GM21825 (cell line): ENCODE data around the gene TIAM2.
"Not testable (repeated sequence)": the region's sequence is repeated elsewhere in the genome, so short reads cannot be mapped to it uniquely, and the experiment has no call there.

Source experiments
- ATAC-seq: cut with Tn5 transposase; IDR thresholded peaks from one replicate; pipeline ENCODE4 v1.9.1; 2021; ENCODE audit warnings: mild to moderate bottlenecking, moderate library complexity; ENCODE audit not compliant: unreplicated experiment

The TIAM2 gene

DNA sequence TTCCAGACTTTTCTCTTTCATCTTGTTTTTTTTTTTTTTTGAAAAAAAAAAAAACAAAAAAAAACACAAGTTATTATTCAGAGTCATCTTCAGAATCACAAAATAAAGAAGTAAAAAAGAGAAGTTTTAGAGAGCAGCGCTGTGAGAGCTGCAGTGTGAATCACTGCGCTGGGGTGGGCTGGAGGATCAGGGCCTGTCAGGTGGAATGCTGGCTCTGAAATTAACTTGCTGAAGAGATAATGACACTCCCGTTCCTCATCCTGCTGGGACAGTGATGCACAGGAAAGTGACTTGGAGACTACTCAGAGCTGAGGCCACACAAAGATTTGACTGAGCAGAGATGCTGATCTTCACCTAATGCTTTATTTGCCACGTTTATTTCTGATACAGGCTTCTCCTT, 226.0 kb downstream of the TIAM2 start:
- no peak for ATAC-seq

DNA sequence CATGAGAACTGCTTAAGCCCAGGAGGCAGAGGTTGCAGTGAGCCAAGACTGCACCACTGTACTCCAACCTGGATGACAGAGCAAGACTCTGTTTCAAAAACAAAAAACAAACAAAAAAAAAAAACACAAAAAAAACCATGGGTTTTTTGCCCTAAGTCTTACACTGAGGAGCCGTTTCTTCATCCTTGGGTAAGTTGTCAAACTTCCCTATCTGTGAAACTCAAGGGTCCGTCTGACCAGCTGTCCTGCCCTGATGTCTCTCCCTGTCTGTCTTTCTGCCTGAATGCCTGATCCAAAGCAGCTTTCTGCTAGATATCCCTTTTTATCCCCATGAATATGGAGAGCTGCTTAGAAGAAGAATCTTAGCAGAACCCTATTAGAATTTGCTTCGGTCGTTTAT, 227.4 kb downstream of the TIAM2 start:
- ATAC-seq = no peak

DNA sequence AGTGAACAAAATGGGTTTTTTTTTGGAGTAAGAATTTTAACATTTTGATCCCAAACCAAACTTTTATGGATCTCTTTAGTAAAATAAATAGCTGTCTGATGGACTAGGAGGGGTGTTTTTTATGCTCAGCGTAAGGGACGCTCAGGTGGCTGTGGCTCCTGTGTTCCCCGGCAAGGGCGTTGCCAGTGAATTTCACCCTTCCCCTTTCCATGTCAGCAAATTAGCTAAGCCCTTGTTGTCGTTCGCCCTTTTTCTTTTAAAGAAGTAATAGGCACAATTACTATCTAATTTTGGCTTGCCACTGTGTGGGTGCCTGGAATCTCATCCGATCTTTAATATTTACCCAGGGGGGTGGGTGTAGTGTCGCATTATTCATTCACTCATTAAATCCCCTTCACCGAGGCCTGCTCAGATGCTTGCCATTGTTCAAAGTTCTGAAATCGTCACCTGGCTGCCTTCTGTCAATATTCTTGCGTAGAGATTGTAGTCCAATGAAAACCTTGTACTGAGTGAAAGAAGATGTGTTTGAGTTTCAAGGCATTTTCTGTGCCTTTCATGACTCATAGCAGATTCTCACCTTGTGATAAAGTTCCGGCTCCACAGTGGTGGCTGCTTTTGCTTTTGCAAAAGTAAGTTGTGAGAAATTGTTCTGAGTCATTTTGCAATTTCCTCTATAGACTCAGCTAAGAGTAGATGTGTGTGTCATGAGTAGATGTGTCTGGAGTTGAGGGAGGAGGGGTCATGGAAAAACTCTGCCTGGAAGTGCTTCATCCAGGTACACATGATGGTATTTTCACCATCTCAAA, 228.7 kb downstream of the TIAM2 start:
- ATAC-seq = peak; percentile 97

DNA sequence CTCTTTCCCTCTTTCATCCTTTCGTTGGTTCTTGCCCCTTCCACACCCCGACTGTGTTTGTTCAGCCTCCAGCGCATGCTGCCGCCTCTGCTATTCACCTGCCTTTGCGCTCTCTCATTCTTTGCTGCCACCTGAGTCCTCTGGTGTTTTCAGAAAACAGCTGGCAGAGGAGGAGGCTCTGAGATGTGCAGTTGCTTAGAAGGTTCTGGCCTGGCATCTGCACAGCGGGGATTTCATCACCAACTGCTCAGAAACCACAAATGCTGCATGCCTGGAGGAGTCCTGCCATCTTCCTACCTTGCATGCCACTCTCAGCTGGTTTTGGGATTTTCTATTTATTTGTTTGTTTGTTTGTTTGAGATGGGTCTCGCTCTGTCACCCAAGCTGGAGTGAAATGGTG, 229.5 kb downstream of the TIAM2 start:
- no peak for ATAC-seq

DNA sequence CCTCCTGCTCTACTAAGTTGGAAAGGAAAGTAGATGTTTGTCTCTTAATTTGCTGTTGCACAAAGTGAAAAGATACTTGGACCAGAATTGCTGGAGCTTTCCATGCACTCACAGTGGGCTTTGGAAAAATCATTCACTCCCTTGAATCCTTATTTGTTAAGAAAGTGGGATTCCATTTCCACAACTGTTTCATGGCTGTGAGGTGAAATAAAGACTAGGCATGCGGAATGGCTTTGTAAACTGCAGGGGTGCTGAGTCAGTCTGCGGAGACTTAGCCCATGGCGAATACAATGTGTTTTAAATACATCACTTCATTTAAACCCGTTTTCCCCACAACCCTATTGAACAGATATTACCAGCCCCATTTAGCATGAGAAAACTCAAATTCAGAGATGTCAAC, 231.9 kb downstream of the TIAM2 start:
- no peak for ATAC-seq

DNA sequence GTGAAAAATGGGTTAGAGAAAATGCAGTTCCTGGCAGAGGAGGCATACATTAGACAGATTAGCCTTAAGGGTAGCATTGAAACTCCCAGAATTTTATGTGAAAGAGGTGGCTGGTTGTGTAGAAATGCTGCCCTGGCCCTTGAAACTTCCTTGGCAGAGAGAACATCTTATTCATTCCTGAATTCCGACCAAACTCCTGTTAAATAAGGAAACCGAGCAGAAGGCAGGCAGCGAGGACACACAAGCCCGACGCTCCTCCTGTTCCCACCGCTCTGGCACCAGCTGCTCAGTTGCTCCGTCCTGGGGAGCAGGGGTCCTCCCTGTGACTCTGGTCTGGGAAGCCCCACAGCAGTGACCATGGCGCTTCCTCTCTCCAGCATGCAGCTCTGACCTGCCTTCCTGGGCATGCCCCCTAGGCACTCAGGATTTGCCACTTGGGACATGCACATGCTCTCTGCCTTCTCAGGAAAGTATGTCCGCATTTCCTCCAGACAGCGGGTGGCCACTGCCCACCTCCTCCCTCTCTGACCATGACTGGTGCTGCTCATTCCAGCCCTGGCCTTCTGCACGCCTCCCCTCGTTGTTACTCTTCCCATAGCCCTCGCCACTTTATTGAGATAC, 233.5 kb downstream of the TIAM2 start:
- no peak for ATAC-seq

DNA sequence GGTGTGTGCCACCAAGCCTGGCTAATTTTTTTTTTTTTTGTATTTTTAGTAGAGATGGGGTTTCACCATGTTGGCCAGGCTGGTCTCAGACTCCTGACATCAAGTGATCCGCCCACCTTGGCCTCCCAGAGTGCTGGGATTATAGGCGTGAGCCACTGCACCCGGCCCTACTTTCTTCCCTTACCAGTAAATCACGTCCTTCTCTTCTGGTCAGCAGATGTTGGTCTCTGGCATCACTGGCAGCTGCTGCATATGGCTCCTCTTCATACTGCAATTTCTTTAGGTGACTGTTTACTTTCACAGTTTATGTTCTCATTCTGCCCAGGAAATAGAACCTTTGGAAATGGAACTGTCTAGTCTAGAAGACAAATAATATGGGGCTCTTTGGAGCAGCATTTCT, 235.9 kb downstream of the TIAM2 start:
- ATAC-seq = not testable (repeated sequence)

DNA sequence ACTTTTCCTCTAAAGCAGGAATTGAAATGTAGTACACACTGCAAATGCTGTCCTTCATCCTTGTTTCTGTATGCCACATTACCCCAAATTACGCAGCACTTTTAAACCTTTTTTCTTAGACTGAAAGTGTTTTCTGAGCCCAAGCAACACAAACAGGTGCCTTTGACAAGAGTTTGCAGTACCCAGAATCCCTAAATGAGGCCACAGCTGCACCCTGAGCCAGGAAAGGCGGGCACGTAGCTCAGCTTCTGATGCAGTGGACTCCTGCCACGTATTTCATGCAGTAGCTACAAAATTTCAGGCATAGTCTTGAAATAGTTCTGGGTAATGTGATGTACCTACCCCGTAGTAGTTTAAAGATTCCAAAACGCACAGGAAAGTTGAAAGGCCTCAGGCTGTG, 237.7 kb downstream of the TIAM2 start:
- no peak for ATAC-seq

DNA sequence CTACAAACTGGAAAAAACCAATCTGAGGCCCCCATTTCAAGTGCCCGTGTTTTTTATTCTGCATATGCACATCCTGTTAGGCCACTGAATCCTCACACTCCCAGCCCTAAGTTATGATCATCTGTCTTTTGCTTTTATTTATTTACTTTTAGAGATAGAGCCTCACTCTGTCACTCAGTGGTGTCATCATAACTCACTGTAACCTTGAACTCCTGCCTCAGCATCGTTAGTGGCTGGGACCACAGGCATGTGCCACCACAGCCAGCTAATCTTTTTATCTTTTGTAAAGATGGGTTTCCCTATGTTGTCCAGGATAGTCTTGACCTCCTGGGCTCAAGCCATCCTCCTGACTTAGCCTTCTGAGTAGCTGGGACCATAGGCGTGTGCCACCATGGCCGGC, 239.1 kb downstream of the TIAM2 start:
- ATAC-seq = no peak

DNA sequence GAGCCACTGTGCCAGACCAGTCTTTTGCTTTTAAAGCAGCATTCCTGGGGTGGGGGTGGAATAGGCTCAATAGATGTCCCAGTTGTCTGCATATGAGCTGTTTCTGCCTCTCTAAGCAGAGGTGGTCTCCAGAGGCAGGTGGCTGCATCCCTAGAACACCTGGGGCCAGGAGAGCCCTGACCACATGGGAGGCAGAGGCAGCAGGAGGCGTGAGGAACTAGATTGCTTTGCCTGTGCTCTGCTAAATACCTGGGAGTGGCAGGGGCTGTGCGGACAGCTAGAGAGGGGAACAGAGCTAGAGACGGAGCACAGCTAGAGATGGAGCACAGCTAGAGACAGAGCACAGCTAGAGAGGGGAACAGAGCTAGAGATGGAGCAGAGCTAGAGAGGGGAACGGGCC, 239.6 kb downstream of the TIAM2 start:
- no peak for ATAC-seq

DNA sequence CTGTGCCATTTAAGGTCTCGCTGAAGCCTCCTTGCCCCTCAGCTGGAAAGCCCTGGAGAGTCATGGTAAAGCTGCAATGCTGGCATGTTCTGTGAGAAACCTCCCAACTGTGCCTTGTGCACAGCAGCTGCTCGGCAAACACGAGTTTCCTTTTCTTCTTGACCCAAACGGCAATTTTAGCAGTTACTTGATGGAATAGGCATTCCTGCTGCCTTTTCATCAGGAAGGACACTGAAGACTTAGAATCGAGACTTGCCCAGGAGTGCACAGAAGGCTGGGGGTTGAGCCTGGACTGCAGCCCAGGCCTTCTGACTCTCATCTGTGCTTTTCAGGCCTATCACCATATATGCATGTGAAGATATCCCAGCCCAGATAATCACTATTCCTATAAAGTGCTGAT, 240.0 kb downstream of the TIAM2 start:
- no peak for ATAC-seq

DNA sequence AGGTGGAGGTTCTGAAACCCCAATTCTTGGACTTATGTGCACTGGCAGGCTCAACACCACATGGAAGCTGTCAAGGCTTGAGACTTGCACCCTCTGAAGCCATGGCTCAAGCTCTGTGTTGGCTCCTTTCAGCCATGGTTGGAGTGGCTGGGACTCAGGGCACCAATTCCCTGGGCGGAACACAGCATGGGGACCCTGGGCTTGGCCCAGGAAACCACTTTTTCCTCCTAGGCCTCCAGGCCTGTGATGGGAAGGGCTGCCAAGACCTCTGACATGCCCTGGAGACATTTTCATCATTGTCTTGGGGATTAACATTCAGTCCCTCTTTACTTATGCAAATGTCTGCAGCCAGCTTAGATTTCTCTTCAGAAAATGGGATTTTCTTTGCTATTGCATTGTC, 242.5 kb downstream of the TIAM2 start:
- ATAC-seq = no peak

DNA sequence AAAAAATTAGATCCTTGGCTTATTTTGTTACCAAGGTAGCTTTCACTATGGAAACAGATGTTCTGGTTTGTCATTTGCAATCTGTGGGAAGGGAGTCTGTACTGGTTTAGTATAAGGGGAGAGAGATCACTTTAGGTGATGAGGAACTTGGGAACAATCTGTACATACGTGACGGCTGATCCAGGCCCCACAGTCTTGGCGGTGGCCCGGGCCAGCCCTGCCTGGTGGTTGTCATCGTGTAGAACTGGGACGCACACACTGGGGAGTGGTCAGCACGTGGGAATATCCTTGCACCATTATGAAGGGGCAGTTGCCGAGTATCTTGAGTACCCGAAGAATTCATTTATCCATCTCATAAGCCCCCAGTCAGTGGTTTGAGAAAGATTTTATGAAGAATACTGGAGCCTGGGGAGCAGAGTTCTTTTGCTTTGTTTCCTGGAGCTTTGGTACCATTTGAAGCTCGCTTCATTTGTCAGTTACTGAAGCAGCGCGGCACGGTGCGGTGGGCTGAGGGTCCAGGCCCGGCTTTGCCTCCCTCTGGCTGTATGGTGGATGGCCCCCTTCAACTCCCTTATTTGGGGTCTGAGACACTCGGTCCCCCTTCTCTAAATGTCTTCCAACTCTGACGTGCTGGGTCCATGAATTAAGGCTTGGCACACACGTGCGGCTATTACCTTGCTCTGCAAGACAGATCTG, 245.9 kb downstream of the TIAM2 start:
- ATAC-seq = no peak

DNA sequence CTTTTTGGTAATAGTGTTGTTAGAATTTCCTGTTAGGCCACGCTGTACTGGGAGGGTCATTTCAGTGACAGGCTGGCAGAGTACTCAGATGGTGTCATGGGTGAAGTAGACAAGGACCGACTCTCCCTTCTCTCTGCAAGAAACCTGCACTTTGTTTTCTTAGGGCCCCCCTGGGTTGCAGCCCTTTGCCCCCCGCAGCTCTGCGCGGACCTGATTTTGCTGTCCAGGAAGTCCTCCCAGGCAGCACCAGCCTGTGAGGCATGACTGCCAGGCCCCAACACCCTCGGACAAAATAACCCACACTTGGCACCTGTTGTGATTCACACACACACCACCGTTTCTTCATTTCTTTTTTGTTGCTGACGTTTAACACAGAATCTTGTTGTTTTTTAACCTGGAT, 246.9 kb downstream of the TIAM2 start:
- no peak for ATAC-seq

DNA sequence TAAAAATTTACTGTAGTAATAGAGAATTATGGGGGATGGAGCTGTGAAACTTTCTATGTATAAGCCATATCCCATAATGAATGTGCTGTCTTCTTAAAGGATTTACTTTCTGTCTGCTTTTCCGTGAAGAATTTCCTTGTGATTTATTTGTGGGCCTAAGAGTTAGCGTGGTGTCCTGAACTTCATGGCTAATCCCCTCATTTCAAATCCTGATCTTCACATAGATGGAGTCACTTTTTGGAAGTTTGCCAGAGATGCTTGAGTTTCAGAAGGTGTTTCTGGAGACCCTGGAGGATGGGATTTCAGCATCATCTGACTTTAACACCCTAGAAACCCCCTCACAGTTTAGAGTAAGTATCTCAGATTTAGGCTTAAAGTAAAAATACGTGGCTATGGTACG, 249.3 kb downstream of the TIAM2 start:
- no peak for ATAC-seq

DNA sequence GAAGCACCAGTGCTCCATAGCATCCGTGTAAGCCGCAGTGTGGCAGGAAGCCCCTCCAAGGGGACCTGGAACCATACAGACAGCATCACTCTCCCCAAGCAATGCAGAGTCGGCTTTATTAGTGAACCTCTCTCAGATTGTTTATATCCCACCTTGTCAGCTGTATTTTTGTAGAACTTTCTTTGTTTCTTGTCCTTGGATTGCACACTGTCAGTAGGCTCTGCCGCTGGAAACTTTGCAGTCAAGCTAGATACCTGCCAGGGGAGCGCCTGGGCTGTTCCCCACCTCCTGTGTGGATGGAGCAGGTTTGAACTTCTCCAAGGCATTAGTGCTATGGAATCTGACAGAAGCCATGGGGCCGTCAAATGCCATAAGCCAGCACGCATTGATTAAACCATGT, 250.1 kb downstream of the TIAM2 start:
- no peak for ATAC-seq

DNA sequence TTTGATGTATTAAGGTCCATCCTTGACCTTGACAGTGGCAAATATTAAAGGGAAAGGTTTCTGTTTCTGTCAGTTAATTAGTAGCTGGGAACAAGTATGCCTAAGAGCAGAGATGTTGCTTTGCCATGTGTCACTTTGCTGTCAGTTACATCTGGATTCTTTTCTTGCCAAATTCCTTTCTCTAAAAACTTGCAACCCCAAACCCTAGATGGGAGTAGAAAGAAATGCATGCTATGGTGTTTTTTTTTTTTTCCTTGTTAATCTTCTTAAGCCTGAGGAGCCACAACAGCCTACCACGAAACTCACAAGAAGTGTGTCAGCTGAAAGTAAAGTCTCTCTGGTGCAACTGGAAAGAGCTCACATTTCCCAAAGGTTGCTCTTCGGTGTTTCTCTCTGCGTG, 250.7 kb downstream of the TIAM2 start:
- ATAC-seq = no peak

DNA sequence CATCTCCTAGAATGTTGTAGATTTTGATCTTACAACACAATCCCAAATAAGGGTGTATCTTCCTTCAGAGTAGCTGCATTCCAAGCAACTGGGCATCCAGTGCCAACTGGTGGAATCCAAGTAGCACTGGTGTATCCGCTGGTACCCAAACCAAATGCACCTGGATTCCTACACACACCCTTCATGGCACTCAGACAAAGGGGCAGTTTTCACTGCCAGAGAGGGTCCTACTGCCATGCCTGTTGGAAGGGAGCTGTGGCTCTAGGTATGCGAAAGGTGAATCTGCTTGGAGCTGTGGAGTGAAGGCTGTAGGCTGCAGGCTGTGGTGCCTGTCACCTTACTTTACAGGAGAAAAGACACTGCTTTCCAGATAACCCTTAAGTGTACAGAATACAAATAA, 251.7 kb downstream of the TIAM2 start:
- ATAC-seq = no peak

DNA sequence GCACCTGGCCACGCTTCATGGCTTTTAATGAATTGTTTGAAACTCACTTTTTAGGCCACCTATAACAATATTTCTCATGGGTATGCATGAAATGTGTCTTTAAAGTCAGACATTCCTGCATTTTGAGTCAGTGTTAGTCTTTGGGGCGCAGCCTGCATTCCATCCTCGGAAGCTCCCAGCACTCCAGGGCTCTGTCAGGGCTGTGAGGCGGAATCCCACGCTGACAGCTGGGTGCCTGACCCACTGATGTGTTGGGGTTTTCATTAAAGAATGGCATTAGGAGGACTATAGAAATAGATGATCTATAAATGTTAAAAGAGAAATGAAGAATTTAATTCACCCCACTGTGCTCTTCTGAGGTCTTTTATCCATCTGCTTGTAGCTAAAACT, 252.5 kb downstream of the TIAM2 start:
- no peak for ATAC-seq

DNA sequence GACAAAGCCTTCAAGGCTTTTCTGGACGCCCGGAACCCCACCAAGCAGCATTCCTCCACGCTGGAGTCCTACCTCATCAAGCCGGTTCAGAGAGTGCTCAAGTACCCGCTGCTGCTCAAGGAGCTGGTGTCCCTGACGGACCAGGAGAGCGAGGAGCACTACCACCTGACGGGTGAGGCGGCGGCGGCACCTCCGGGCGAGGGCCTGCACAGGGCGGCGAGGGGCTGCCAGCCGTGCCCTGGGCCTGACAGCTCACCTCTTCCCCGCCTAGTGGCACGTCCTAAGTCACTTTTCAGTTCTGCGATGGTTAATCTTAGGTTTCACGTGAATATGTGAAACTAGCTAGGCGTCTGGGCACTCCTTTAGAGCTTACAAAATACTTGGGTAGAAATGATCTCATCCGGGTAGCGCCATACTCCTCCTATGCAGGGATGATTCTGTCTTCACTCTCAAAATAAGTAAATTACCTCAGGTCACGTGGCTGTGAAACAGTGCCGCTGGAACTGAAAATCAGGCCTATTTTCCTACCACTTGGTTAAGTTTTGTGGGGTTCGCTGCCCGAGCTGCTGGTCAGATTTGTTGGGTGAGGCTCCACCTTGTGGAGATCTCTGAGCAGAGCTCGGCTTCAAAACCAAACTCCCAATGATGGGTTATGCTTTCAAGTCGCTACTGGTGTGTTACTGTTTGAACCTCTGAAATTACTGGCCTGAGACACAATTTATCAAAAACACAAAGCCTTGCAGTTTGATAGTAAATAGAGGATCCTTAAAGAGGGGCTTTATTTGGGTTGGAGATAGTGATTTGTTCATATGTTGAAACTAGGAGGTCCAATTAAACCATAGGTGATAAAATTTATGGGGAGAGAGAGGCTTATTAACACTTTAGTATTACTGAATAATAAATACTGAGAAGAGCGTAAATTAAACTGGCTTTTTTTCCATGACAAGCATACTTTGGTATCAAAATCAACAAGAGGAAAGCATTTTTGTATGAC, 253.2 kb downstream of the TIAM2 start:
- ATAC-seq = no peak
